Placental epithelial cell (primary cell): ENCODE measurements around the gene ZNF567. TPM values are rescaled to one million over a fixed set of nuclear protein-coding genes. Genes with fewer than 3 reads are reported as not detected.

Source experiments
- total RNA-seq: library from RNA; depleted of rRNA; stranded (reverse); fragments of >200 nt; gene quantifications from 2 replicates; pipeline ENCODE4 v1.2.3, GENCODE V29; 2012

The ZNF567 gene
- total RNA-seq, result 7.7 and 8.6 TPM in 2 replicates

DNA sequence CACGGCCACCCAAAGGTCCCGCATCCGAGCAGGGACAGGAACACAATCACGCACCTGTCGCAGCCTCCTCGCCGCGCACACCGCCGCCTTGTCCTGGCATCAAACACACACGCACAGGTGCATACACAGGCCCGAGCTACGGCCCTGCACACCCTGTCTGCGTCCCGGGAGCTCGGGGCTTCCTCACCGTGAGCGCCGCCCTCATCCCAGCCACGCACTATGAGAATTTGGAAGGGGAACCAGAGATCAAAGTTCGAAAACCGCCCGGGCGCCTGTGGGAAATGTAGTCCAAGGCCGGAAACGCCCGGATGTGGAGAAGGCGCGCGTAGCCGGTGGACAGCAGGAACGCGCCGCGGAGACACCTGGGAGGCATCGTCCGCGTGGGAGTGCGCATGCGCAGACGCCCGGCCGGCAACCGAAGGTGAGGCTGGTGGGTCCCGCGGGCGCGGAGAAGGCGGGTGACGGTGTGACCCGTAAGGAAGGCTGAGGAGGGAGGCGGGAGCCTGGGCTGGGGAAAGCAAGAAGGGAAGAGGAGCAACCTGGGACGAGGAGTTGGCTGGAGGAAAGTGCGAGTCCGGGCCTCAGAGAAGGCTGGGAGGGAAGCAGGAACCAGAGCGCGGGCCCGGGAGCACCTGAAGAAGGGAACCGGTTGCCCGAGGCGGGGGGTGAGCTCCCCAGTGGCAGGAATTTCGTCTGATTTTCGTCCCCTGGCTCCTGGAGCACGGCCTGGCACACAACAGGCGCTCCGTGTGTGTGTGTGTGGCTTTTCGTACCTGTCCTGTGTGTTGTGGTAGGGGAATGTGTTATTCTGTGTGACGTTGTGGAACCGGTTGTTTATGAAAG lies at the start of gene ZNF567:
TSS of gene ZNF567 (plus strand) at position 399 of the 843 bp plus-strand sequence. CDS start 7,256 bp downstream, outside the sequence.

Other genes starting within 250 kb of the ZNF567 start
- 5.9 and 6.7 TPM in 2 replicates for gene ZNF566, start 198.1 kb upstream of the ZNF567 start, total RNA-seq
- 18.1 and 27.1 TPM in 2 replicates for gene ZNF260, start 159.3 kb upstream of the ZNF567 start, total RNA-seq
- gene ZNF529, start 114.3 kb upstream of the ZNF567 start, total RNA-seq, result 9.4 and 12.4 TPM in 2 replicates
- 5.3 and 11.8 TPM in 2 replicates for gene ZNF382, start 82.3 kb upstream of the ZNF567 start, total RNA-seq
- 11.6 and 12.6 TPM in 2 replicates for gene ZNF461, start 20.8 kb upstream of the ZNF567 start, total RNA-seq
- gene ZNF850, start 85.2 kb downstream of the ZNF567 start, total RNA-seq, result 4.7 and 4.9 TPM in 2 replicates
- gene ZNF790, start 150.8 kb downstream of the ZNF567 start, total RNA-seq, result 6.7 and 7.7 TPM in 2 replicates
- gene ZNF345, start 163.3 kb downstream of the ZNF567 start, total RNA-seq, result 4.3 and 6.2 TPM in 2 replicates
- 3.1 and 4.7 TPM in 2 replicates for gene ZNF829, start 228.7 kb downstream of the ZNF567 start, total RNA-seq
- 9.4 and 14.1 TPM in 2 replicates for gene ZNF568, start 228.7 kb downstream of the ZNF567 start, total RNA-seq